ENCODE measurements around the gene SLC49A3. TPM values are rescaled to one million over a fixed set of nuclear protein-coding genes. Genes with fewer than 3 reads are reported as not detected.
A peak's percentile ranks its signal among the peaks of the same experiment; 100 is the strongest.

SLC49A3 gene
- total and polyA plus RNA-seq, 12 donors, result 1.4 to 24.5 (median 7.3) TPM

- Histone ChIP-seq H3K36me3 (replicated peaks in 1 of 2) (no peaks in the 10 kb centered on the region), H3K4me1 (replicated peaks in 1 of 2) (peaks cover 37 to 52% of the 10 kb centered on the region in 2 donors), H3K4me3 (no peak overlapping the region), H3K9me3 (replicated peaks in 1 of 3) (no peaks in the 10 kb centered on the region), H3K27ac (peak overlapping the region in 4 of 5 donors; percentile 65 to 90 (median 84)), H3K27me3 (no peaks in the 10 kb centered on the region)
- no peak for TF ChIP-seq POLR2A (IDR thresholded peaks at IDR 0.05)
- peak in 1 of 6 experiments; percentile 3 for TF ChIP-seq CTCF (IDR thresholded peaks at IDR 0.05)
- WGBS, 4 donors, result 94 to 97% (median 95%) methylated on average over 52 to 59 of the region's 59 CpGs
- intact Hi-C loops (cut with DNase I), result no loop called here
- DNase-seq, result peak in 1 of 7 donors; percentile 30
These were observed 31.3 kb upstream of the SLC49A3 start for GRCh38 chr4:720111-720860.

- H3K36me3 ChIP-seq (replicated peaks in 1 of 2), result no peaks in the 10 kb centered on the region
- H3K4me3 ChIP-seq, result no peak overlapping the region
- H3K27me3 ChIP-seq, result no peaks in the 10 kb centered on the region
- intact Hi-C loops (cut with DNase I), result no loop called here
- peak overlapping the region in 3 of 5 donors; percentile 46 to 57 (median 49) for H3K27ac ChIP-seq
- H3K9me3 ChIP-seq (replicated peaks in 1 of 3), result no peaks in the 10 kb centered on the region
- no peak for DNase-seq
- TF ChIP-seq CTCF (IDR thresholded peaks at IDR 0.05), result no peak
- TF ChIP-seq POLR2A (IDR thresholded peaks at IDR 0.05), result no peak
- peaks cover 28 to 40% of the 10 kb centered on the region in 2 donors for H3K4me1 ChIP-seq (replicated peaks in 1 of 2)
- 78 to 88% (median 83%) methylated on average over 4 to 8 of the region's 8 CpGs for WGBS, 4 donors
These were observed 29.5 kb upstream of the SLC49A3 start for GRCh38 chr4:718460-718859.

GRCh38 chr4:717601-718320, 28.8 kb upstream of the SLC49A3 start:
- intact Hi-C loops (cut with DNase I), result no loop called here
- no peak for TF ChIP-seq POLR2A (IDR thresholded peaks at IDR 0.05)
- no peak for TF ChIP-seq CTCF (IDR thresholded peaks at IDR 0.05)
- H3K4me3 ChIP-seq, result no peak overlapping the region
- no peaks in the 10 kb centered on the region for H3K36me3 ChIP-seq (replicated peaks in 1 of 2)
- H3K27me3 ChIP-seq, result no peaks in the 10 kb centered on the region
- no peaks in the 10 kb centered on the region for H3K9me3 ChIP-seq (replicated peaks in 1 of 3)
- peaks cover 21 to 34% of the 10 kb centered on the region in 2 donors for H3K4me1 ChIP-seq (replicated peaks in 1 of 2)
- WGBS, 4 donors, result 54 to 66% (median 58%) methylated on average over 25 to 34 of the region's 34 CpGs
- DNase-seq, result peak in 4 of 7 donors; percentile 59 to 69 (median 67)
- H3K27ac ChIP-seq, result peak overlapping the region in 4 of 5 donors; percentile 46 to 57 (median 52)

- Histone ChIP-seq H3K36me3 (replicated peaks in 1 of 2) (no peaks in the 10 kb centered on the region), H3K27me3 (no peaks in the 10 kb centered on the region), H3K4me3 (no peak overlapping the region), H3K27ac (no peak overlapping the region), H3K4me1 (replicated peaks in 1 of 2) (peaks cover 8 to 39% of the 10 kb centered on the region in 2 donors), H3K9me3 (replicated peaks in 1 of 3) (no peaks in the 10 kb centered on the region)
- no peak for TF ChIP-seq CTCF (IDR thresholded peaks at IDR 0.05)
- no peak for TF ChIP-seq POLR2A (IDR thresholded peaks at IDR 0.05)
- WGBS, 4 donors, result 86 to 95% (median 88%) methylated on average over 11 to 18 of the region's 18 CpGs
- intact Hi-C loops (cut with DNase I), result no loop called here
- no peak for DNase-seq
These were observed 25.1 kb upstream of the SLC49A3 start for GRCh38 chr4:714087-714486.

All from adrenal gland (tissue), 12 donors.